SH-SY5Y (cell line): ENCODE data around the gene C1QTNF12.

Source experiments
- GATA2 ChIP-seq: IDR thresholded peaks from 2 replicates; pipeline ENCODE4 v1.6.1; 2011; ENCODE audit warnings: mild to moderate bottlenecking, low read depth, low read length
- GATA3 ChIP-seq: IDR thresholded peaks from 2 replicates; pipeline ENCODE4 v1.6.1; 2011; ENCODE audit warnings: low read depth, mild to moderate bottlenecking, low read length, moderate library complexity

- TF ChIP-seq GATA2 = no peak
- TF ChIP-seq GATA3 = no peak
Observed at GRCh38 chr1:1283821-1284220, 37.3 kb upstream of the C1QTNF12 start.
